HepG2 (cell line): ENCODE measurements around the gene SLC29A2. TPM values are rescaled to one million over a fixed set of nuclear protein-coding genes. Genes with fewer than 3 reads are reported as not detected.

Experiments used
- ATAC-seq: fragments of 200-7000 bp; cut with Tn5 transposase; 3 replicates; pipeline ENCODE4 v1.9.1; 2020; ENCODE audit warnings: mild to moderate bottlenecking, moderate library complexity
- BruUV-seq: library from RNA; stranded (reverse); fragments of 400-500 nt; replicated peaks from 2 replicates; lab custom pipeline; 2021; lab: Mats Ljungman, UMichigan
- CTCF ChIA-PET: fragments of 300-600 bp; formaldehyde crosslinking; extraction: SDS; loops from one replicate; lab custom pipeline; 2021; ENCODE audit warnings: low total read pairs, inconsistent platforms, low intra/inter-chr PET ratio; lab: Yijun Ruan, JAX
- POLR2A ChIA-PET: fragments of 350-600 bp; sonication (Branson Sonifier 250); formaldehyde crosslinking; loops from one replicate; lab custom pipeline; 2020; ENCODE audit warnings: antibody characterized with exemption, inconsistent platforms; lab: Yijun Ruan, JAX
- DNase-seq: peaks from one replicate; pipeline ENCODE4 v3.0.0-alpha.2; 2015; ENCODE audit warnings: low spot score
- FAIRE-seq: peaks from 3 replicates; lab custom pipeline; 2011; peaks lifted over from hg19 to GRCh38; lab: Jason Lieb, UNC
- H2AFZ ChIP-seq: one replicate; pipeline ENCODE4 v1.6.1; 2011; ENCODE audit warnings: low read length, inconsistent platforms
- H3K27ac ChIP-seq: fragments of 300-600 bp; 3 replicates; pipeline ENCODE4 v1.8.0; 2011; ENCODE audit warnings: mixed run types, mild to moderate bottlenecking, mixed read lengths, low read length, inconsistent platforms; ENCODE audit not compliant: insufficient read depth; ENCODE audit errors: extremely low read length
- H3K27me3 ChIP-seq, 2 experiments: fragments of 200-600 bp in 1 of 2; 2 replicates in 1 of 2; 3 replicates in 1 of 2; pipeline versions ENCODE4 v1.6.0 to v1.8.0; 2011; ENCODE audit warnings: low read length in 2 of 2, mild to moderate bottlenecking in 2 of 2, moderate library complexity in 2 of 2, inconsistent platforms in 1 of 2; ENCODE audit not compliant: insufficient read depth in 2 of 2, control insufficient read depth in 1 of 2
- H3K36me3 ChIP-seq, 2 experiments: fragments of 200-600 bp in 1 of 2; replicated peaks in 1 of 2; 2 replicates in 1 of 2; 3 replicates in 1 of 2; pipeline versions ENCODE4 v1.5.1 to v1.8.0; 2011; ENCODE audit warnings: low read length in 2 of 2, inconsistent platforms in 1 of 2; ENCODE audit not compliant: insufficient read depth in 2 of 2, control insufficient read depth in 1 of 2
- H3K4me1 ChIP-seq: 2 replicates; pipeline ENCODE4 v1.5.1; 2012; ENCODE audit warnings: low read length, inconsistent platforms; ENCODE audit not compliant: insufficient read depth
- H3K4me2 ChIP-seq: 2 replicates; pipeline ENCODE4 v1.6.0; 2011; ENCODE audit warnings: low read depth, low read length, inconsistent platforms
- H3K4me3 ChIP-seq, 3 experiments: fragments of 200-600 bp in 1 of 3; sonication (generic), shearing (Covaris generic) in 1 of 3; replicated peaks in 1 of 3; 2 replicates each; pipeline ENCODE4 v1.5.1; 2011 to 2016; ENCODE audit warnings: low read length in 3 of 3, inconsistent platforms in 2 of 3, low read depth in 2 of 3, mild to moderate bottlenecking in 2 of 3, control low read depth in 1 of 3, mixed read lengths in 1 of 3; ENCODE audit not compliant: insufficient read depth in 1 of 3
- H3K79me2 ChIP-seq: one replicate; pipeline ENCODE4 v1.6.1; 2011; ENCODE audit warnings: low read length, inconsistent platforms; ENCODE audit not compliant: insufficient read depth
- H3K9ac ChIP-seq: 2 replicates; pipeline ENCODE4 v1.6.0; 2011; ENCODE audit warnings: mild to moderate bottlenecking, low read depth, low read length, inconsistent platforms; ENCODE audit not compliant: insufficient read depth
- H3K9me3 ChIP-seq: 2 replicates; pipeline ENCODE4 v1.5.1; 2012; ENCODE audit warnings: mild to moderate bottlenecking, low read length
- H4K20me1 ChIP-seq: 2 replicates; pipeline ENCODE4 v1.6.0; 2011; ENCODE audit warnings: inconsistent platforms, mild to moderate bottlenecking, low read length, moderate library complexity; ENCODE audit not compliant: insufficient read depth
- PLSCR1 ChIP-seq: sonication (generic); formaldehyde crosslinking; IDR thresholded peaks from 2 replicates; pipeline ENCODE4 v1.5.0; 2020; ENCODE audit warnings: missing genetic modification reagents, mild to moderate bottlenecking, borderline replicate concordance
- PPARG ChIP-seq: conservative IDR thresholded peaks from 2 replicates; pipeline ENCODE4 v1.6.1; 2016; ENCODE audit warnings: missing biosample characterization, missing genetic modification reagents
- REL ChIP-seq: sonication (generic); formaldehyde crosslinking; conservative IDR thresholded peaks from 2 replicates; pipeline ENCODE4 v1.8.0; 2022; ENCODE audit warnings: mild to moderate bottlenecking, missing genetic modification reagents, moderate library complexity
- STAT6 ChIP-seq: sonication (generic); formaldehyde crosslinking; IDR thresholded peaks from 2 replicates; pipeline ENCODE4 v1.4.0; 2020; ENCODE audit warnings: missing genetic modification reagents, mild to moderate bottlenecking, borderline replicate concordance
- TEAD2 ChIP-seq: sonication (generic); formaldehyde crosslinking; IDR thresholded peaks from 2 replicates; pipeline ENCODE4 v1.9.0; 2021; ENCODE audit warnings: missing genetic modification reagents
- THAP9 ChIP-seq: sonication (generic); formaldehyde crosslinking; IDR thresholded peaks from 2 replicates; pipeline ENCODE4; 2020; ENCODE audit warnings: missing genetic modification reagents, mild to moderate bottlenecking, borderline replicate concordance
- U2AF1 ChIP-seq: fragments of 200-400 bp; formaldehyde crosslinking; optimal IDR thresholded peaks from 2 replicates; pipeline ENCODE3; 2017; ENCODE audit warnings: mild to moderate bottlenecking, low read depth, low read length
- ZBTB3 ChIP-seq: sonication (generic); formaldehyde crosslinking; IDR thresholded peaks from 2 replicates; pipeline ENCODE4 v1.4.0; 2020; ENCODE audit warnings: low read depth, mild to moderate bottlenecking, moderate library complexity, missing genetic modification reagents, borderline replicate concordance
- ZMAT3 ChIP-seq: sonication (generic); formaldehyde crosslinking; conservative IDR thresholded peaks from 2 replicates; pipeline ENCODE4 v1.7.0; 2021; ENCODE audit warnings: missing genetic modification reagents
- ZNF235 ChIP-seq: sonication (generic); formaldehyde crosslinking; IDR thresholded peaks from 2 replicates; pipeline ENCODE4 v1.8.1; 2023; ENCODE audit warnings: mild to moderate bottlenecking, missing genetic modification reagents, borderline replicate concordance
- WGBS: methylation state at CpG from one replicate; pipeline ENCODE4 v1.1.6; 2017; ENCODE audit warnings: low lambda C conversion rate; 5-methylcytosine and 5-hydroxymethylcytosine counted together
- in situ Hi-C: cut with HindIII; loops from 2 replicates; pipeline ENCODE4 v1.10.0; 2017; ENCODE audit warnings: low pct_unique_long_range_greater_than_20kb; ENCODE audit not compliant: extremely low pct_ligation_motif_present
- intact Hi-C: fragments of 100-400 bp; cut with micrococcal nuclease; formaldehyde crosslinking; loops from one replicate; pipeline ENCODE4 v1.10.0; 2022; ENCODE audit not compliant: unreplicated experiment
- polyA plus RNA-seq, 8 experiments: library from polyadenylated mRNA; depleted of rRNA in 3 of 8; stranded (reverse) in 7 of 8; unstranded in 1 of 8; fragments of >200 nt; fragmentation: Illumina TruSeq in 4 of 8; extraction: Trizol in 4 of 8; gene quantifications; 2 replicates each; pipeline versions ENCODE4 v1.2.1 to v1.2.3, GENCODE V29; 2011 to 2016; ENCODE audit warnings: low read depth in 4 of 8, missing spikeins in 1 of 8, mixed read lengths in 1 of 8; ENCODE audit not compliant: insufficient read depth in 1 of 8
- total RNA-seq, 5 experiments: library from RNA; depleted of rRNA; stranded (reverse); fragments of >200 nt; fragmentation: Illumina TruSeq; extraction: Trizol; gene quantifications; 2 replicates each; pipeline ENCODE4 v1.2.3, GENCODE V29; 2016; ENCODE audit warnings: low read depth in 1 of 5

The SLC29A2 gene
- total and polyA plus RNA-seq, 2 of the 13 experiments (the other 11 are each of a cell fraction or from before 2014, with no cell fraction given) = 0.63 to 0.66 TPM

- Histone ChIP-seq H4K20me1 (peaks cover 7% of the 10 kb centered on the region; the same call in 1 of the 2 replicates), H3K27ac (no peak overlapping the region), H2AFZ (no peak overlapping the region), H3K36me3 (no peaks in the 10 kb centered on the region), H3K79me2 (no peaks in the 10 kb centered on the region), H3K4me1 (0 out of 2 replicates have a peak, but pooled peaks cover 5% of the 10 kb centered on the region), H3K9ac (no peak overlapping the region), H3K4me2 (no peak overlapping the region)
- BruUV-seq = no TSS peak
- ChIA-PET CTCF (interaction anchor here (0.7 kb wide), 1 partner anchor 18 kb away, joined by 3 read pairs; no protein-coding TSS in a partner anchor), POLR2A (no interaction called here)
- FAIRE-seq = no peak
- in situ Hi-C loops = loop anchor here (25.0 kb wide), 1 partner anchor 425 kb away; the partner anchor contains the start of gene RCE1
- WGBS = 21% methylated on average over 2 of the region's 7 CpGs
- no peak for ATAC-seq
- DNase-seq = no peak
- TF ChIP-seq U2AF1 (no peak), ZNF235 (CRISPR knock-in tag) (no peak), ZMAT3 (CRISPR knock-in tag) (no peak)
- TF ChIP-seq, all 625 proteins: peak for 0
- Histone ChIP-seq H3K27me3 (peaks cover 5 to 65% of the 10 kb centered on the region in 2 experiments), H3K4me3 (no peak overlapping the region), H3K9me3 (no peaks in the 10 kb centered on the region)
- intact Hi-C loops = no loop called here
Measured at GRCh38 chr11:66412110-66412509, 40.5 kb upstream of the SLC29A2 start.

- intact Hi-C loops (no loop called here), in situ Hi-C loops (loop anchor here (25.0 kb wide), 1 partner anchor 426 kb away; the partner anchor contains the start of gene RCE1)
- no peak overlapping the region for H2AFZ ChIP-seq
- no peak overlapping the region for H3K4me2 ChIP-seq
- no TSS peak for BruUV-seq
- ATAC-seq = no peak
- H3K4me3 ChIP-seq = no peak overlapping the region
- peaks cover 7% of the 10 kb centered on the region; the same call in 1 of the 2 replicates for H4K20me1 ChIP-seq
- WGBS = 33% methylated on average over 4 of the region's 4 CpGs
- H3K9me3 ChIP-seq = no peaks in the 10 kb centered on the region
- H3K79me2 ChIP-seq = no peaks in the 10 kb centered on the region
- ChIA-PET CTCF (no interaction called here), POLR2A (no interaction called here)
- 0 out of 2 replicates have a peak, but pooled peaks cover 5% of the 10 kb centered on the region for H3K4me1 ChIP-seq
- FAIRE-seq = no peak
- H3K27me3 ChIP-seq = peaks cover 5 to 63% of the 10 kb centered on the region in 2 experiments
- H3K36me3 ChIP-seq = no peaks in the 10 kb centered on the region
- H3K27ac ChIP-seq = no peak overlapping the region
- no peak for DNase-seq
- no peak overlapping the region for H3K9ac ChIP-seq
- TF ChIP-seq ZBTB3 (no peak), THAP9 (CRISPR knock-in tag) (no peak), TEAD2 (no peak), REL (CRISPR knock-in tag) (no peak), PLSCR1 (CRISPR knock-in tag) (no peak), STAT6 (no peak), PPARG (CRISPR knock-in tag) (no peak)
Measured at GRCh38 chr11:66411323-66411722, 39.8 kb upstream of the SLC29A2 start.
